ENCODE results near the gene SRF.

DNA sequence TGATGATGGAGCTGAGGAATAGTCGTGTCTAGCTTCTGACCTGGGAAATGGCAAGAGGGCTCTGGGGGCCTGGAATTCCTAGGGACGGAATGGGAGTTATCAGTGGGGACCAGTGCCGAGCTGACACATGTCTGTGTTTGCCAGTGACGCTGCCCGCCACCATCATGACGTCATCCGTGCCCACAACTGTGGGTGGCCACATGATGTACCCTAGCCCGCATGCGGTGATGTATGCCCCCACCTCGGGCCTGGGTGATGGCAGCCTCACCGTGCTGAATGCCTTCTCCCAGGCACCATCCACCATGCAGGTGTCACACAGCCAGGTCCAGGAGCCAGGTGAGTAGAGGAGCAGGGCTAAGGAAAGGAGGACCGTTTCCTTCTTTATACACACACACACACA lies 7.1 kb downstream of the SRF start:
- TF ChIP-seq, protein P1, sequence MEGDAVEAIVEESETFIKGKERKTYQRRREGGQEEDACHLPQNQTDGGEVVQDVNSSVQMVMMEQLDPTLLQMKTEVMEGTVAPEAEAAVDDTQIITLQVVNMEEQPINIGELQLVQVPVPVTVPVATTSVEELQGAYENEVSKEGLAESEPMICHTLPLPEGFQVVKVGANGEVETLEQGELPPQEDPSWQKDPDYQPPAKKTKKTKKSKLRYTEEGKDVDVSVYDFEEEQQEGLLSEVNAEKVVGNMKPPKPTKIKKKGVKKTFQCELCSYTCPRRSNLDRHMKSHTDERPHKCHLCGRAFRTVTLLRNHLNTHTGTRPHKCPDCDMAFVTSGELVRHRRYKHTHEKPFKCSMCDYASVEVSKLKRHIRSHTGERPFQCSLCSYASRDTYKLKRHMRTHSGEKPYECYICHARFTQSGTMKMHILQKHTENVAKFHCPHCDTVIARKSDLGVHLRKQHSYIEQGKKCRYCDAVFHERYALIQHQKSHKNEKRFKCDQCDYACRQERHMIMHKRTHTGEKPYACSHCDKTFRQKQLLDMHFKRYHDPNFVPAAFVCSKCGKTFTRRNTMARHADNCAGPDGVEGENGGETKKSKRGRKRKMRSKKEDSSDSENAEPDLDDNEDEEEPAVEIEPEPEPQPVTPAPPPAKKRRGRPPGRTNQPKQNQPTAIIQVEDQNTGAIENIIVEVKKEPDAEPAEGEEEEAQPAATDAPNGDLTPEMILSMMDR (conservative IDR thresholded peaks at IDR 0.05; ENCODE audit: low read depth, low read length): no peak
- TF ChIP-seq POLR2A (IDR thresholded peaks at IDR 0.05; ENCODE audit: low read depth, low read length) (no peak), CHD1 (IDR thresholded peaks at IDR 0.05; ENCODE audit: low read depth, low read length) (no peak), MXI1 (IDR thresholded peaks at IDR 0.05; ENCODE audit: borderline replicate concordance, low read depth, low read length) (no peak), ELK1 (IDR thresholded peaks at IDR 0.05; ENCODE audit: borderline replicate concordance, low read depth, low read length) (no peak), BHLHE40 (IDR thresholded peaks at IDR 0.05; ENCODE audit: low read depth, low read length) (no peak), CEBPB (IDR thresholded peaks at IDR 0.05; ENCODE audit: low read depth, low read length) (no peak)

Data from IMR-90 (cell line).